GM18498 (cell line): Measurements from ENCODE around the gene ADARB2.
"Not testable (repeated sequence)": the region's sequence is repeated elsewhere in the genome, so short reads cannot be mapped to it uniquely, and the experiment has no call there.

Experiments used
- ATAC-seq: cut with Tn5 transposase; IDR thresholded peaks from one replicate; pipeline ENCODE4 v1.9.1; 2021; ENCODE audit warnings: mild to moderate bottlenecking, moderate library complexity; ENCODE audit not compliant: unreplicated experiment

ADARB2 gene

DNA sequence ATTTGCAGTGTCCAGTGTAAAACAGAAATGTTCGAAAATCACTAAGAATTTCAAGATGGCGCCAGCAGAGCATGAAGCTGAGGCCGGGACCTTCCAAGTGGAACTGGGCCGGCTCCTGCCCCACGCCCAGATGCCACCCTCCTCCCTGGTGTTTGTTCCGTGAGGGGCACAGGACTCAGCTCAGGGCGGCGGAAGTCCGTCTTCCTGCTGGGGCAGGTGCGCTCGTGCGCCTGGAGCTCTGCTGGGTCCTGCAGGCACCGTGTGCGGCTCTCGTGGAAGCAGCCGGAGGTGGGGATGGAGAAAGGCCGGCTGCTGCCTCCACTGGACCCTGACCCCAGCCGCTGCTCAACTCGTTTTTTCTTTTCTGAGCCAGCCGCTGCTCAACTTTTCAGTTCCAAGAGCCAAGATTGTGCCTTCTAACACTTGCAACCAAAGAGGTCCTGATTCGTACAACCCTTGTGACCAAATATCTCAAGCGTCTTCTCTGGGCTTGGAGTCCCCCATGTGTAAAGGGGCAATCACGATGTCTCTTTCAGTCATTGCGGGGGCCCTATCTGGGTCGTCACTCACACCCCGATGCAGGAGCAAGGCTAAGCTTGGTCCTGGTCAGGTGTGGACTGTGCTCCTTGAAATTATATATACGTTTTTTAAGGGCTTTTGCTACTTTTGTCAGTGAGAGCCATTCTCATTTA, 334.4 kb downstream of the ADARB2 start:
- no peak for ATAC-seq

DNA sequence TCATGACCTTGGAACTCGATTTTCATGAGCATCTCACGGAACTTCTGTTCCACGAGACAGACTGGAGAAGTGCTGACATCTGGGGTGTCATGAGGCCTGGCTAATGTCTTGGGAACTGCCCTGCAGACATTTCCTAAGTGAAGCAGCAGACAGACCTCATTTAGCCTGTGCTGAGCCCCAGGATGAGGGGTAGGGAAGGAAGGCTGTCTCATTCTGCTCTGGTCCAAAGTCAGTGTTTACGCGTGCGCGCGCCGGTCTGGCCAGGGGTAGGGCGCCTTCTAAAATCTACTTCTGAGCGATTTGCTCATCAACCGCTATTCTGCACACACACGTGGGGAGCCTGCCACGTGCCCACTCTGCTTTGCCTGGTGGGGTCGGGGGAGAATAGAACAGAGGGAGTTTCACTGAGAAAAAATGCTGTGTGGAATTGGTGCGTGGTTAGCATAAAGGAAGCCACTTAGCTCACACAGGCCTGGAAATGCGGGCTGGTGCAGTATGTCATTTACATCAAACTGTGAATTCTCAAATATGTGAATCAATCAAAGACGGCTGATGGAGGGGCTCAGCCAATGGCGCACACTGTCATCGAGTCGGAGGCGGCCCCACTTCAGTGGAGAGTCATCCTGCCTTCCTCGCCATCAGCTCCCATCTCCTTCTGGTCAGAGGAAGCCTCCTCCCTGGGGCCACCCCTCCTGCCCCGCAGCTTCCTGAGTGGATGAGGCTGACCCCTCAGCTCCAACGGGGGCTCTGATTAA, 335.1 kb downstream of the ADARB2 start:
- ATAC-seq: no peak

GRCh38 chr10:1401071-1401965, 336.0 kb downstream of the ADARB2 start:
- no peak for ATAC-seq

DNA sequence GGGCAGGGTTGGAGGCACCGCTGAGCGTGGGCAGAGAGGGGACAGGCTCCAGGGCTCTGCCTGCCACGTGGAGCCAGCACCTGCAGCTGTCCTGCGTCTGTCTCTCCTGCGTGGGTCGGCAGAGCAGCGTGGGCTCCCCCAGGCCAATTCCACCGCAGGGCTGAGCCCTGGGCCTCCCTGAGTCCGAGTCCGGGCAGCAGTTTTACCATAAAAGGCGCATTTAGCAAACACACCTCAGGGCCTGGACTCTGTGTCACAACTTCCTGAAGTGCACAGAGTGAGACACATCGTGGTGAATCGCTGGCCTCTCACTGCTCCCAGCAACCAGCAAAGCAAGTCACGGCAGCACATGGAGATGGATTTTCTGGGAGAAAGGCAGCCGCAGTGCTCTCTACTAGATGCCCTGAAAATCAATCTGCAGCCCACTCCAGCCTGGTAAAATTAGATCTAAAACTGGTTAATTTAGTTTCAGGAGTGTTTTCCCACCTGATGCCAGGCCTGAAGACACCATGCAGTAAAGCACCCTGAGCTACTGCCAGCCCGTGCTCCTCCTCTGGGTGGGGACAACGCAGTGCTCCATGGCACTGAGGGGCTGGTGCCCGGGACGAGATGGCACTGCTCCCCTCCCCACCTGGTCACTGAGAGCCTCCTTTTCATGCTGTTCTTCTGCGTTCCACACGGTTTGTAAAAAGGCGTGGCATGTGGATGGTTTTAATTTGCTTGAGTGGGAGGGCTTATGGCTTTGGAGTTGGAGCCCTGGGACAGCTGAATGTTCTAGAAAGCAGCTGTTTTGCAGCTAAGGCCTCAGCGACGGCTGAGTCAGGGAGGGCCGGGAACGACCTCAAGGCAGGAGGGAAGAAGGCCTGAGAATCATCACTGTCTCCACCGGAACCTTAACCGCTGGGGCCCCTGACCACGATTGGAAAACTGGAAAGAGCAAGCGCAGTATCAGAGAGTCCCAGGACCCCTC, 336.9 kb downstream of the ADARB2 start:
- ATAC-seq: no peak

DNA sequence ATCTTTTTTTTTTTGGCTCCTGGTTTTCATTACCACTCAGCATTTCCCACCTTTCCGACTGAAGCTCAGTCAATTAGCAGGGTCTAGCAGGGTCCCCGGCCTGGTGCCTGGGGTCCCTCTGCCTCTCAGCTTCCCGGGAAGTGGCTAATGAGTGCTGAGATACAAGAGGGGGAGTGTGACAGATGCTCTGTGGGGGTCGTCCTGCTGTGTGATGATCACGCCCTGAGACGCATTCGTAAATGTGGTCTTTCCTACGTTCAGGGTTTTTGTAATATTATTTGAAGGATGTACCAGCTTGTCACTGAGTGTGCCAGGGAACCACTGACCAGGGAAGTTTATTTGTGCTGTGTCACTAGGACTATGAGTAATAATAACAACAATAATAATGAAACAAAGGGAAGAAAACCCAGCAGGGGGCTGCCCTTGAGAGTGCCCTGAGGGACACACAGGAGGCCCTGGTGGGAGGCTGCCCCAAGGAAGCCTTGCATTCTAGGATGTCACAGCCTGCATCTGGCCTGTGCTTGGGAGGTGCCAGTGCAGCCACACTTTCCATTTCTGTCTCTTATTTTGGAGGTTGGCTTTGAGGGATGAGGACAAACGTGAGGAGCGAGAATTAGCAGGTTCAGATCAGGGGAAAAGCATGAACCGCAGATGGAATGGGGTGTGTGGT, 337.8 kb downstream of the ADARB2 start:
- ATAC-seq: no peak

DNA sequence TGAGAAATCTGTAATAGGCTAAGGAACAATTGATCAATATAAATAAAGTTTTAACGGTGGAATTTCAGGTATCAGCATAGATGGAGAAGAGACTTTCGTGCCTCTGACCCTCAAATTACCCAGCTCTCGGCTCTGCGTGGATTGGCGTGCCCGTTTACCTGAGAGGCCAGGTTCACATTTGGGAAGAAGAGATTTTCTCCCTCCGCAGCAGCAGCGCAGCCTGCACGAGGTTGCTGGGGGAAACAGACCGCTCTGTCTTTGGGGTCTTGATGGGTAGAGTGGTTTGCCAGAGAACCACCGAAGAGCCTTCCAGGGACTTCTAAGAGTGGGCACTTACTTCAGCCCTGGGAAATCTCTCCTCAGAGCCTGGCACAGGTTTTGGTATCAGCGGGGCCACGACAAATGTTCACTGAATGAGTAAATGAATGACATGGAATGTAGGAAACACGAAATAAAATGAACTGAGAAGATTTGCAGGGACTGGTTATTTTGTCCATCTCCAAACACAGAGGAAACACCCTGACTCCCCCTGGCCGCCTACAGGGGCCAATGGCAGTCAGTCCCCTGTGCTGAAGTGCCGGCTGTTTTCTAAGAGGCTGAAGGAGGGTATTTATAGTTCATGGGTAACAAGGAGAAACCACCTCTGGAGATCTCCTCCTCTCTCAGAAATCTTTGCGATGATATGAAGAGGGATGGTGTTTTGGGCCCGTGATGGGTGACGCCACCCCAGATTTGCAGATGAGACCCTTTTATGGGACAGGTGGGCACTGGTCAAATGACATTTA, 338.5 kb downstream of the ADARB2 start:
- ATAC-seq: no peak

DNA sequence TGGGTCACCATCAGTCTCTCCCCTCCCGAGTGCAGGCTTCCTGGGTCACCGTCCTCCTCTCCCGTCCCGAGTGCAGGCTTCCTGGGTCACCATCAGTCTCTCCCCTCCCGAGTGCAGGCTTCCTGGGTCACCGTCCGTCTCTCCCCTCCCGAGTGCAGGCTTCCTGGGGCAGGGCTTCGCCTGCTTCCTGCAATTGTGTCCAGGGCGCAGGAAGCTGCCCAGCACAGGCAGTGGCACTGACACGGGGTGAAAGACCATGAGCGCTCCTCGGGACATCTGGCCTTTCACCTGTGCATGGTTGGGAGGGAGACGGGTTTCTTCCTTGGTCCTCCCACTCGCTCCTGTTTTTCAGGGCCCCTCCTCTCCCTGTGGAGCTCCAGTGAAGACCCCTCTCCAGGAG, 339.2 kb downstream of the ADARB2 start:
- not testable (repeated sequence) for ATAC-seq

DNA sequence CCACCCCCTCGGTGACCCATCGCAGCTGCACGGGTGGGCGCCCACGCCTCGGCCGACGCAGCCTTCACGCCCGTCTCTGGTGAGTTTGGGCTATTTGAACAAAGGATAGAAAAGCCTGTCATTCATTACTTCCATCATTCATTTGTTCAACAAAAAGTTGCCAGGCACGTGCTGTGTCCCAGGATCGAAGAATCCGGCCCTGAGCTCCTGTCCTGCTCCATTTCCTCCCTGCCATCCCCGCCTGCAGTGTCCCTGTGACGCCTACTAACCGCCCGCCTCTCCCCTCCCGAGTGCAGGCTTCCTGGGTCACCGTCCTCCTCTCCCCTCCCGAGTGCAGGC, 341.1 kb downstream of the ADARB2 start:
- ATAC-seq: no peak

GRCh38 chr10:1395481-1396296, 341.6 kb downstream of the ADARB2 start:
- no peak for ATAC-seq

- ATAC-seq: no peak
These were observed 342.3 kb downstream of the ADARB2 start for GRCh38 chr10:1395025-1395480.

GRCh38 chr10:1394155-1394912, 343.0 kb downstream of the ADARB2 start:
- ATAC-seq: no peak

DNA sequence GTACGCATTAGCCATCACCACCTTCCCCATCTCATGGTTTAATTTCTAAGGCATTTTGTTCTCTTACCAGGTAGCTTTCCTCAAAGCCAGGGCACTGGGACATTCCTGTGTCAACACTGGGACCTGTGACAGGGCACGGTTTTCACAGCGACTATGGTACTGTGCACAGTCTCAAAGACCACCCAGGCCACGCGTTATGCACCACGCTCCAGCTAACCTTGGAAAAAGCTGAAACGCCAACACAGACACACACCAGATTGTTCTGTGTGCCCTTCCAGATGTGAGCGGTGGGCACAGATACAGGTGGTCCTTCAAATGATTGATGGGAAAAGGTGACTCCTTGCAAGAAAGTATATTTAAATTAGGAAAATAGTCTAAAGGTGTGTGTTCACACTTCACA, 343.8 kb downstream of the ADARB2 start:
- ATAC-seq: no peak

DNA sequence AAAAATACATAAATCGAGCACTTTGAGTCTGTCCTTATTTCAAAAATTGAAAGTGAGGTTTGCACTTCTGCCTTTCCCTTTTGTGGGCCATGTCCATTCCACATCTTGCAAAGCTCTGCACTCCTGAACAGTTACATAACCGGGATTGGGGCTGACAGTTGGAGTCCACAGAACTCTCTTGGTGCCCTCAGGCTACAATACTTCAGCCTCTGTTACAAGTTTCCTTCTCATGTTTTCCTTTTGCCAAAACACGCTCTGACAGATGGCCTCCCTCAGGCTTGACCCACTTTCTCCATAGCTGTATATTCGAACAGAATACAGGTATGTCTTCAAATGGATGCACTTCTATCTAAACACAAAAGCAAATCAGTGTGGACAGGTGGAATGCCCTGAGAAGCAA, 345.2 kb downstream of the ADARB2 start:
- ATAC-seq: no peak

DNA sequence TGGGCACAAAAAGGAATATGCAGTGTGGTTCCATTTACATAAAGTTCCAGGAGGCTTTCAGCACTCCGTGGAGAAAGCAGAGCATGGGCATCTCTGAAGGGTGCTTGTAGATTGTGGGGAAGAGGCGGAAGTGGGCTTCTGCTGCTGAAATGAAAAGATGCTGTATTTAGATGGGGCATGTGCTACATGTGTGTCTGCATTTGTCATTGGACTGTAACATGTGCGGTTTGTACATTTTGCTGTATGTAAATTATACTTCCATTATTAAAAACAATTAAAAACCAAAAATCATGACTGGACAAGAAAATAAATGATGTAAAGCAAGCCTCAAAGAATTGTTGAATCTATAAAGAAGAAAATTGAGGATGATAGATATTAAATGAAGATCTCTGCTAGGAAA, 347.1 kb downstream of the ADARB2 start:
- no peak for ATAC-seq

DNA sequence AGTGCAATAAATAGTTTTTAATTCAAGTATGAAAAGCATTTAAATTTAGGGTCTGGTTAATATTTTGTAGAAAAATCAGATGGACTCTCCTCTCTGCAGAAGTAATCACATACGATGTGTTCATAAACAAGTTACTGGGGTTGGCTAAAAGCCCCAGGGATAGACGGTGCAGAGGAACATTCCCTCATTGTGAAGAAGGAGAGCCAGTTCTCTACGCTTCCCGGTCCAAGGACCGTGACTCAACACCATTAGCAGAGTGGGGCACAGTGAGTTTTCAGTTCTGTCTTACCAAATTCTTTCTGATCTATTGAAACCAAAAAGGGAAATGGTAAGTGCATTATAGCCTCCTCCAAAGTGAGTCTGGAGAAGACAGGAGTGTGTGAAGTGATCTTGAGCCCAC, 353.3 kb downstream of the ADARB2 start:
- no peak for ATAC-seq

DNA sequence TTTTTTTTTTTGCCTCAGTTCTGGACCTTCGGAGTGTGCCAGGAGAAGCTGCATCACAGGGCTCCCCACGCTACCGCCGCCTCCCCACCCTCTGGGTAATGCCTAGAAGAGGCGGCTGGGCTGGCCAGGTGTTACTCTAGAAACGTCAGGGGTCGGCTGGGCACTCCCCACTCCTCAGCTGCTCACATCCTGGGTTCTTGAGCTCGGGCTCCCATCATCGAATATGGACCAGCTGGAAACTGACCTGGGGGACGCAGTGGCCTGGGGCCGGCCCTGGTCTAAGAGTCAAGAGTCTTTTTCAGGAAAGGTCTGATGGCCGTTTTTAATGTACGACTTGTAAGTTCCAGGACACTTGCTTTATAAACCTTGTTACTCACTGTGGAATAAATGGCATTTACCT, 354.6 kb downstream of the ADARB2 start:
- ATAC-seq: no peak

- no peak for ATAC-seq
These were observed 356.0 kb downstream of the ADARB2 start for GRCh38 chr10:1381339-1381738.
